ENCODE data around the gene DNAJB8. TPM values are rescaled to one million over a fixed set of nuclear protein-coding genes. Genes with fewer than 3 reads are reported as not detected.

The DNAJB8 gene
- total RNA-seq, 3 donors from 2014 or later (not counting 1 experiment from before 2014, with no cell fraction given): not detected

DNA sequence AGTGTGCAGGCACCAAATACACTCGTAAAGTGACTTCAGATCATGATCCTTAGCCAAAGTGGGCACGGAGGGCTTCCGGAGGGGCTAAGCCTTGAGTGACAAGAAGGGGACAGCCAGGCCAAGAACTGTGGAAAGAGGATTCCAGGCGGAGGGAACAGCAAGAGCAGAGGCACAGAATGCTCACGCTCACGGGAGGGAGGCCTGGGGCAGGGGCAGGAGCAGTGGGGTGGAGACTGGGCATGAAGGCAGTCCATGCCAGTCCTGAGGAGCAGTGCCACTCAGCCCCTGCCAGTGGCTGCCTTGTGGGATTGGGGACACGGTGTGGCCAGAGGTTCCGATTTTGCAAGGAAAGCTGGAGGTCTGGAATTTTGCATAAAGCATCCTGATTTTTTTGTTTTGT, 36.0 kb downstream of the DNAJB8 start:
- H3K36me3 ChIP-seq (ENCODE audit: control insufficient read depth, insufficient read depth, low read length): no peaks in the 10 kb centered on the region
- H3K27me3 ChIP-seq (ENCODE audit: control insufficient read depth, insufficient read depth, low read length): peaks cover 3% of the 10 kb centered on the region
- TF ChIP-seq, protein P1, sequence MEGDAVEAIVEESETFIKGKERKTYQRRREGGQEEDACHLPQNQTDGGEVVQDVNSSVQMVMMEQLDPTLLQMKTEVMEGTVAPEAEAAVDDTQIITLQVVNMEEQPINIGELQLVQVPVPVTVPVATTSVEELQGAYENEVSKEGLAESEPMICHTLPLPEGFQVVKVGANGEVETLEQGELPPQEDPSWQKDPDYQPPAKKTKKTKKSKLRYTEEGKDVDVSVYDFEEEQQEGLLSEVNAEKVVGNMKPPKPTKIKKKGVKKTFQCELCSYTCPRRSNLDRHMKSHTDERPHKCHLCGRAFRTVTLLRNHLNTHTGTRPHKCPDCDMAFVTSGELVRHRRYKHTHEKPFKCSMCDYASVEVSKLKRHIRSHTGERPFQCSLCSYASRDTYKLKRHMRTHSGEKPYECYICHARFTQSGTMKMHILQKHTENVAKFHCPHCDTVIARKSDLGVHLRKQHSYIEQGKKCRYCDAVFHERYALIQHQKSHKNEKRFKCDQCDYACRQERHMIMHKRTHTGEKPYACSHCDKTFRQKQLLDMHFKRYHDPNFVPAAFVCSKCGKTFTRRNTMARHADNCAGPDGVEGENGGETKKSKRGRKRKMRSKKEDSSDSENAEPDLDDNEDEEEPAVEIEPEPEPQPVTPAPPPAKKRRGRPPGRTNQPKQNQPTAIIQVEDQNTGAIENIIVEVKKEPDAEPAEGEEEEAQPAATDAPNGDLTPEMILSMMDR (IDR thresholded peaks at IDR 0.05): no peak
- ATAC-seq: no peak
- no peaks in the 10 kb centered on the region for H3K36me3 Mint-ChIP-seq
- peaks cover 0 to 9% of the 10 kb centered on the region in 2 donors for H3K4me1 Mint-ChIP-seq
- H3K9me3 Mint-ChIP-seq: no peaks in the 10 kb centered on the region
- no peak overlapping the region for H3K27ac Mint-ChIP-seq
- no peak for DNase-seq
- no peak overlapping the region for H3K4me3 Mint-ChIP-seq
- no peak overlapping the region for H3K27ac ChIP-seq (ENCODE audit: low read length)
- WGBS (ENCODE audit: insufficient coverage): 92% methylated on average over 8 of the region's 8 CpGs
- peaks cover 30 to 35% of the 10 kb centered on the region in 2 donors for H3K27me3 Mint-ChIP-seq (ENCODE audit: low read depth in 2 of 2)
- H3K4me3 ChIP-seq (ENCODE audit: low read length): no peak overlapping the region
- no peaks in the 10 kb centered on the region for H3K9me3 ChIP-seq (ENCODE audit: control insufficient read depth, insufficient read depth, low read length)
- peaks cover 9% of the 10 kb centered on the region for H3K4me1 ChIP-seq (ENCODE audit: control insufficient read depth, insufficient read depth, low read length)
- intact Hi-C loops (cut with micrococcal nuclease): no loop called here

DNA sequence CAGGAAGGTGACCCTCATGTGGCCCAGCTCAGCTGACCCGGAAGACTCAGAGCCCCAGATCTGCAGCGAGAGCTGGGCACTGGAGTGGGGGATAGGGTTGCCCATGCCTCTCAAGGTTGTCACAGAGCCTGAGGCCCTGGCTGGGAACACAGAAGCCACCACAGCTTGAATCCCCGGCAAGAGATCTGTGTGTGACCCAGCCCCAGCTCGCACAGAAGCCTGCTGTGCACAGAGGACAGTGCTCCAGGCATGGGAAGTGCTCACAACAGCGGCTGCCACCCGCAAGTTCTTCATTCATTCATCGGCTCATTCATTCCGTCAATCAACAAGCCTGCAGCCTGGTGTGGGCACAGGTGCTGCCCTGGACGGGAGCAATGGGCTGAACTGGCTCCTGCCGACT, 36.4 kb downstream of the DNAJB8 start:
- no peaks in the 10 kb centered on the region for H3K36me3 ChIP-seq (ENCODE audit: control insufficient read depth, insufficient read depth, low read length)
- peaks cover 9% of the 10 kb centered on the region for H3K4me1 ChIP-seq (ENCODE audit: control insufficient read depth, insufficient read depth, low read length)
- no peak for DNase-seq
- WGBS (ENCODE audit: insufficient coverage): 88% methylated on average over 10 of the region's 10 CpGs
- no peak overlapping the region for H3K27ac ChIP-seq (ENCODE audit: low read length)
- H3K9me3 ChIP-seq (ENCODE audit: control insufficient read depth, insufficient read depth, low read length): no peaks in the 10 kb centered on the region
- H3K4me1 Mint-ChIP-seq: peaks cover 0 to 9% of the 10 kb centered on the region in 2 donors
- peaks cover 3% of the 10 kb centered on the region for H3K27me3 ChIP-seq (ENCODE audit: control insufficient read depth, insufficient read depth, low read length)
- no peaks in the 10 kb centered on the region for H3K36me3 Mint-ChIP-seq
- peaks cover 28 to 35% of the 10 kb centered on the region in 2 donors for H3K27me3 Mint-ChIP-seq (ENCODE audit: low read depth in 2 of 2)
- H3K4me3 ChIP-seq (ENCODE audit: low read length): no peak overlapping the region
- TF ChIP-seq, protein P1 (IDR thresholded peaks at IDR 0.05): no peak
- ATAC-seq: no peak
- H3K9me3 Mint-ChIP-seq: no peaks in the 10 kb centered on the region
- H3K4me3 Mint-ChIP-seq: no peak overlapping the region
- intact Hi-C loops (cut with micrococcal nuclease): no loop called here
- no peak overlapping the region for H3K27ac Mint-ChIP-seq

DNA sequence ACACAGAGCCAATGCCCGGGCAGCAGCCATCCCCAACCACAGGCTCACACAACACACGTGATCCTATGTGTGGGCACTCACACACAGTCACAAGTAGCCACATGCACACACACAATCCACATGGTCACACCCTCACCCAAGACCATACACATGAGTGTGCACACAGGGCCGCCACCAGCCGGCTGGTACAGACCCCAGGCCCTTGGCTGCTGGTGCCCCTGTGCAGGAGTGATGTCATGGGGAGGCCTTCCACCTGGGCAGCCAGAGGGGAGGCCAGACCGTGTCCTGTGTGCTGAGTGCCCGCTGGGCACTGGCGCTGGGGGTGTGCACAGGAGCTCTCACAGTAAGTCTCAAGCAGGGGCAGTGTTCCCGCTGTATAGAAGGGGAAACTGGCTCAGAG, 36.9 kb downstream of the DNAJB8 start:
- no peak overlapping the region for H3K4me3 Mint-ChIP-seq
- no peak overlapping the region for H3K27ac ChIP-seq (ENCODE audit: low read length)
- H3K36me3 Mint-ChIP-seq: no peaks in the 10 kb centered on the region
- no peak overlapping the region for H3K4me3 ChIP-seq (ENCODE audit: low read length)
- H3K4me1 Mint-ChIP-seq: peaks cover 0 to 9% of the 10 kb centered on the region in 2 donors
- no peak overlapping the region for H3K27ac Mint-ChIP-seq
- 87% methylated on average over 8 of the region's 8 CpGs for WGBS (ENCODE audit: insufficient coverage)
- no peaks in the 10 kb centered on the region for H3K9me3 ChIP-seq (ENCODE audit: control insufficient read depth, insufficient read depth, low read length)
- peaks cover 28 to 35% of the 10 kb centered on the region in 2 donors for H3K27me3 Mint-ChIP-seq (ENCODE audit: low read depth in 2 of 2)
- peaks cover 3% of the 10 kb centered on the region for H3K27me3 ChIP-seq (ENCODE audit: control insufficient read depth, insufficient read depth, low read length)
- H3K36me3 ChIP-seq (ENCODE audit: control insufficient read depth, insufficient read depth, low read length): no peaks in the 10 kb centered on the region
- DNase-seq (no peak), ATAC-seq (peak in 1 of 3 donors; percentile 2)
- TF ChIP-seq, protein P1 (IDR thresholded peaks at IDR 0.05): no peak
- H3K4me1 ChIP-seq (ENCODE audit: control insufficient read depth, insufficient read depth, low read length): peaks cover 9% of the 10 kb centered on the region
- intact Hi-C loops (cut with micrococcal nuclease): no loop called here
- H3K9me3 Mint-ChIP-seq: no peaks in the 10 kb centered on the region

DNA sequence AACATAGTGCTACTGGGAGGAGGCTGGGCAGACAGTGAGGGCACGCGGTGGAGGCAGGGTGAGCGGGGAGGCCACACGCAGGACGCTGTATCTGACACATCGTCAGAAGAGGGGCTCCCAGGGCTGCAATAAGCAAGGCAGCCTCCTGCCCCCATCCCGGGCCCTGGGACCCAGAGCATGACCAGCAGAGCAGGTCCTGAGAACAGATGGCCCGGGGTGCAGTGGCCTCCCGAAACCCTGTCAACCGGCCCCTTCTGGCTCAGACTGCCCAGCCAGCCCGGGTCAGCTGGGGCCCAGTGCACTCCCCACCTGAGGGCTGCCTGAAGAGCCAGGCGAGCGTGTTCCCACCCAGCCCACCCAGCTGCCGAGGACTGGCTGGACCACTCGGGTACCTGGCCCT, 37.4 kb downstream of the DNAJB8 start:
- peaks cover 9% of the 10 kb centered on the region for H3K4me1 ChIP-seq (ENCODE audit: control insufficient read depth, insufficient read depth, low read length)
- H3K4me3 ChIP-seq (ENCODE audit: low read length): no peak overlapping the region
- no peak for ATAC-seq
- H3K36me3 Mint-ChIP-seq: no peaks in the 10 kb centered on the region
- no peak overlapping the region for H3K4me3 Mint-ChIP-seq
- H3K27ac Mint-ChIP-seq: no peak overlapping the region
- TF ChIP-seq, protein P1 (IDR thresholded peaks at IDR 0.05): no peak
- WGBS (ENCODE audit: insufficient coverage): 90% methylated on average over 15 of the region's 15 CpGs
- H3K27ac ChIP-seq (ENCODE audit: low read length): no peak overlapping the region
- peaks cover 28 to 35% of the 10 kb centered on the region in 2 donors for H3K27me3 Mint-ChIP-seq (ENCODE audit: low read depth in 2 of 2)
- no peaks in the 10 kb centered on the region for H3K36me3 ChIP-seq (ENCODE audit: control insufficient read depth, insufficient read depth, low read length)
- peaks cover 3% of the 10 kb centered on the region for H3K27me3 ChIP-seq (ENCODE audit: control insufficient read depth, insufficient read depth, low read length)
- peaks cover 0 to 9% of the 10 kb centered on the region in 2 donors for H3K4me1 Mint-ChIP-seq
- H3K9me3 Mint-ChIP-seq: no peaks in the 10 kb centered on the region
- no peak for DNase-seq
- no peaks in the 10 kb centered on the region for H3K9me3 ChIP-seq (ENCODE audit: control insufficient read depth, insufficient read depth, low read length)
- intact Hi-C loops (cut with micrococcal nuclease): no loop called here

All from natural killer cell (primary cell).